Stimulated activated CD8-positive, alpha-beta memory T cell treated with anti-CD3 and anti-CD28 coated beads, Interleukin-15, amount 100 ng/mL, for 1 hour (primary cell): ENCODE measurements around the gene ISLR2.
"Not testable (repeated sequence)": the region's sequence is repeated elsewhere in the genome, so short reads cannot be mapped to it uniquely, and the experiment has no call there.

Source experiments
- DNase-seq: peaks from one replicate; pipeline ENCODE4 v3.0.0-alpha.2; 2020; ENCODE audit warnings: low read depth

The ISLR2 gene

GRCh38 chr15:74130155-74130848, at the start of gene ISLR2:
Gene ISLR2, plus strand, starts transcription at chr15:74130586. Its CDS starts 2,169 bp downstream, at chr15:74132755.
- DNase-seq = no peak

GRCh38 chr15:74082450-74082849, 47.9 kb upstream of the ISLR2 start, which contains the start of gene GOLGA6A:
Gene GOLGA6A, minus strand, starts transcription at chr15:74082550. Its CDS starts 41 bp downstream, at chr15:74082509.
- DNase-seq = not testable (repeated sequence)

GRCh38 chr15:74094567-74094966, 35.8 kb upstream of the ISLR2 start:
- DNase-seq = not testable (repeated sequence)

GRCh38 chr15:74095610-74096009, 34.8 kb upstream of the ISLR2 start:
- DNase-seq = not testable (repeated sequence)

GRCh38 chr15:74096753-74097474, 33.5 kb upstream of the ISLR2 start:
- not testable (repeated sequence) for DNase-seq

- peak; percentile 36 for DNase-seq
These were observed 30.2 kb upstream of the ISLR2 start for GRCh38 chr15:74099963-74100733.

- DNase-seq = no peak
These were observed 22.3 kb upstream of the ISLR2 start for GRCh38 chr15:74108111-74108510.

GRCh38 chr15:74108611-74109010, 21.8 kb upstream of the ISLR2 start:
- DNase-seq = not testable (repeated sequence)

GRCh38 chr15:74109713-74110112, 20.7 kb upstream of the ISLR2 start:
- no peak for DNase-seq

GRCh38 chr15:74120426-74120825, 10.0 kb upstream of the ISLR2 start:
- DNase-seq = no peak

- no peak for DNase-seq
These were observed 9.3 kb upstream of the ISLR2 start for GRCh38 chr15:74121039-74121438.

GRCh38 chr15:74121858-74122257, 8.5 kb upstream of the ISLR2 start:
- DNase-seq = no peak

- DNase-seq = no peak
These were observed 7.8 kb upstream of the ISLR2 start for GRCh38 chr15:74122403-74123130.

GRCh38 chr15:74123131-74123429, 7.3 kb upstream of the ISLR2 start:
- no peak for DNase-seq

GRCh38 chr15:74123658-74124057, 6.7 kb upstream of the ISLR2 start:
- no peak for DNase-seq

- no peak for DNase-seq
These were observed 6.2 kb upstream of the ISLR2 start for GRCh38 chr15:74124196-74124595.

- no peak for DNase-seq
These were observed 5.6 kb upstream of the ISLR2 start for GRCh38 chr15:74124759-74125158.

GRCh38 chr15:74127255-74127953, 3.0 kb upstream of the ISLR2 start:
- peak; percentile 72 for DNase-seq

- no peak for DNase-seq
These were observed 2.2 kb upstream of the ISLR2 start for GRCh38 chr15:74127954-74128784.

- DNase-seq = no peak
These were observed 1.4 kb upstream of the ISLR2 start for GRCh38 chr15:74128785-74129585.
